G401.6 (cell line): Measurements from ENCODE around the gene BCAS3.

Source experiments
- FAIRE-seq: peaks from 2 replicates; lab custom pipeline; 2012; peaks lifted over from hg19 to GRCh38; lab: Jason Lieb, UNC

The BCAS3 gene

GRCh38 chr17:61411261-61412142, 733.9 kb downstream of the BCAS3 start:
- FAIRE-seq: no peak

- FAIRE-seq: no peak
These were observed 734.6 kb downstream of the BCAS3 start for GRCh38 chr17:61412143-61412859.

DNA sequence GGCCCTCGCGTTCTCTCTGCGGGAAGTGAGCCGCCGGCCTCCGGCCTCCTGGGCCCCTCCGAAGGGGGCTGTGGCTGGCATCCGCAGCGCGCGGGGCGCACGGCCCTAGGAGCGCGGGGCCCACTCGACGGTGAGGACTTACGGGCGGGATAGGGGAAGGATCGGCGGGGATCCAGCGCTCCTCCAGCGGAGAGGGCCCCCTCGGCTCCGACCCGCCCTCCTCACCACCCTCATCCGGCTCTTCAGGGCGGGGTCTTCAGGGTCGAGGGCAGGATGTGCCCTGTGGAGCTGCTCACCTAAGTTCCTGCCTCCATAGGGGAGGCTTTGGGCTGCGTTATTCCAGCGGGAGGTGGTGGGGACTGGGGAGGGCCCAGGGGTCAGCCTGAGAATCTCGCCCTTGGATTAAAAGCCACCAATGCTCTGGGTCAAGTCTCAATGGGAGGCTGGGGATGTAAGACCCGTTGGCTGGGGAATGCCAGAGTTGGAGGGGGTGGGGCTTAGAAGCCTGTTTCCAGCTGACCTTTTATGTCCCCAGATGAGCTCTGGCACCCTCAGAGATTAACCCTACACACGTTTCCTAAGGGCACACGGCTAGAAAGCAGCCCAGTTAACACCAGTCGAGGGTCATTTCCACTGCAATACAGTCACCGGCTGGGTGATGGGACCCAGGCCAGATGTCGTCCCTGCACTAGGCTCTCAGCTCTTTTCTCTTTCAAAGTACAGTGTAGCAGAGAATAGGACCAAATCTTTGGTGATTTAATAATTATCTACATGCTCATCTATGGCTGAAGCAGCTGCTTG, 735.4 kb downstream of the BCAS3 start:
- FAIRE-seq: no peak

GRCh38 chr17:61413661-61414126, 736.0 kb downstream of the BCAS3 start:
- no peak for FAIRE-seq

DNA sequence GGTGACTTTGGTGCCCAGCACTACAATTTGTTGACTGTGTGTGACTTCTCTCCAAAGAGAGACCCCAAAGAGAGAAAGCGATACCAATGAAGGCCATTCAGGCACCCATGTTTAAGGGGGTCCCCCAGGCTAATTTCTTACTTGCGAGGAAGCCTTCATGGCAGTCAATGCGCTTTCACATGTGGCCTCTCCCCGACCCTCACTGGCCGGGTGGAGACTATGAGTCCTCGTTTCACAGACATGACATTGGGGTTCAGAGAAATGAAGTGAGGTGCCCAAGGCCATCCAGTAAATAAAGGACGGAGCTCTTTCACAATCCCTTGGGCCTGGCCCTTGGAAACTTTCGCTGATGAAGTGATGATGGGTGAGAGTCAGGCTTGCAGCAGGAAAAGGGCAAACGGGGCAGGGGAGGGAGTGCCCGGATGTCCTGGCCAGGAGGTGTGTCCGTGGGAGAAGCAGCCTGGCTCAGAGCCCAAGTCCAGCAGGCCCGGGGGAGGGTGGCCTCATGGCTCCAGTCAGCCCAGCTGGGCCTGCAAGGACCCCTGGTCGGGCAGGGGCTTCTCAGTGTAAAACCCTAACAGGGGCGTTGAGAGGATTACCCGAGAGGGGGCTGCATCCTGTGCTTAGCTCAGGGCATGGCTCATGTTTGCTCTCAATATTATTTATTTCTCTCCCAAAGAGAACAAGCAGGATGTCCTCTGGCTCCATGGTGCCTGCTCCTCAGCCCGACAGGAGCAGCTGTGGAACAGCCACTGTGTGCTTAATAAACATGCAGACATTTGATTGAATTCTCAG, 736.7 kb downstream of the BCAS3 start:
- no peak for FAIRE-seq

DNA sequence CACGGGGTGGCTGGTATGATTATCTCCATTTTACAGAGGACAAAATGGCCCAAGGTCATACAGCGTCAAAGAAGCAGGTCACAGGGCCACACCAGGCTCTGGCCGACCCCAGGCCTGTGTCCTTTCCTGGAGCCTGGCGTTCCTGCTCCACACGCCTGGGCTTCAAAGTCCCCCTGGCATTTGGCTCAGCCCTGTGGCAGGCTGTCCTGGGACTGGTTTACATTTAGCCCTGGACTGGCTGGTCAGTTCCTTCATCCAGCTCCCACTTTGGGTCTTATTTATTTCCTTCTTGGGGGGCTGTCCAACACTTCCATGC, 737.2 kb downstream of the BCAS3 start:
- FAIRE-seq: no peak

GRCh38 chr17:61415374-61416210, 737.9 kb downstream of the BCAS3 start:
- no peak for FAIRE-seq

DNA sequence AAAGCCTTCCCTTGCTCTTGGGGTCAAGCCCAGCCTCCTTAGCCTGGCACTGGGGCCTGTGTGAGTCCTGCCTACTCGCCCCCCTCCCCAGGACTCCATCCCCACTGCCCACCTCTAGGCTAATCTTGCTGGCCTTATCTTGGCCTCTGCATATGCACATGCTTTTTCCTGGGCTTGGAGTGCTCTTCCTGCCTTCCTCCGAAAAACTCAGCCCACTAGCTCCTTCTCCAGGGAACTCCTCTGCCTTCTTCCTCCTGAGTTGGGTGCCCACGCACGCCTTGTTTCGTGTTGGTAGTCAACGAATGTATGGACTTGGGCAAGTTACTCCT, 738.5 kb downstream of the BCAS3 start:
- FAIRE-seq: no peak

DNA sequence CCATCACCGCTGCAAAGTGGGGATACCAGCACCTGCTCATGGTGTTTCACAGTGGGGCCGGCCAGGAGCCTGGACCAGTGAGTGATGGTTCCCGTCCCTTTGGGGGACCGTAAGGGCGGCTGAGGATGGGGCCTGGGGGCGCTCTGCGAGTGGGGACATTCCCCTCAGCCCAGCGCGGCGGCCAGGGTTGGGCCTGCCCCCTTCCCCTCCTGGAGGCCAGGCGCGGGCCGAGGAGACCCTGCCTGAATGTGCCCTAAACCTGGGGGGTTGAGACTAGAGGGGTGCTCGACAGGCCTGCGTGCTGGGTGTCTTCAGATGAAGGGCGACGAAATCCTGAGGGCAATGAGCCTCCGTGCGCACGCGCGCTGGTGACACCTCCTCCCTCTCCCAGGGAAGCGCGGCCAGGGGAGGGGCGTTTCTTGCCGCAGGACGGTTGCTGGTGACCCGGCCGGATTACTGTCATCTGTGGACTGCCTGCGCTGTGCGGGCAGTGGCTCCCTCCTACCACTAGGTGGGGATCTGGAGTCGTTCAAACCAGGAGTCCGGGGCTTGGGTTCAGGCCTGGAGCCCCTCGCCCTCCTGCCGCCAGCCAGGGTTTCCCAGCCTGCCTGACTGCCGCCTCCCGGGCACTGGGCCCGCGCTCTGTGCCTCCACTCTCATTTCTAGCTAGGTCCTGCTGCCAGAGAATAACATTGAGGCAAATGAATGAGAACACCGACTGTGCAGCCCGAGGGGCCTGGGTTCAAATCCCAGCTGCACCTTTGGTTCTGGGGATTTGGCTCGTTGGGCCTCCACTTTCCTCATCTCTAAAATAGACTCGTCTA, 739.1 kb downstream of the BCAS3 start:
- FAIRE-seq: no peak

DNA sequence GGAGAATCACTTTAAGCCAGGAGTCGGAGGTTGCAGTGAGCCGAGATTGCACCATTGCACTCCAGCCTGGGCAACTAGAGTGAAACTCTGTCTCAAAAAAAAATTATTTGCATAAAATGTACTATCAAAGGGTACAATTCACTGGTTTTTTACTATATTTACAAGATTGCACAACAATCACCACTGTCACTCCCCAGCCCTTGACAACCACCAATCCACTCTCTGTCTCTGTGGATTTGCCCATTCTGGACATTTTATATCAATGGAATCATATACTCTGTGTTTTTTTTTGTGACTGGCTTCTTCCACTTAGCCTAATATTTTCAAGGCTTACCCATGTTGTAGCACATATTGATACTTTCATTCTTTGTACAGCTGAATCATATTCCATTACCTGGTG, 740.8 kb downstream of the BCAS3 start:
- no peak for FAIRE-seq

- no peak for FAIRE-seq
These were observed 741.9 kb downstream of the BCAS3 start for GRCh38 chr17:61419496-61420046.

DNA sequence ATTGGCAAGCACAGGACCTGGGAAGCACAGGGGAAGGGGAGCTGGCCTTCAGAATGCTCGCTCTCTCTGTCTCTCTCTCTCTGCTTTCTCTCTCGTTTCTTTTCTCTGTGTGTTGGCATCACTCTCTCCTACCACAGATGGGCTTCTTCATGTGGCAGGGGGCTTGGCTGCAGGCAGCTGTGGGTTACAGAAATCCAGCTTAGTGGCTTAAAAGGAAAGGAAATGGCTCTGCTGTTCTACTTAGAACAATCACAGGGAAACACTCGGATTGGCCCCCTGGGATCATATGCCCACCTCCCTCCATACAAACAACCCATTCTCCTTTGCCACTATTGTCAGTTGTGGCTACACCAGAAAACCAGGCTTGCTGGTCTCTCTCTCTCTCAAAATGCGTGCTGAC, 742.4 kb downstream of the BCAS3 start:
- no peak for FAIRE-seq

DNA sequence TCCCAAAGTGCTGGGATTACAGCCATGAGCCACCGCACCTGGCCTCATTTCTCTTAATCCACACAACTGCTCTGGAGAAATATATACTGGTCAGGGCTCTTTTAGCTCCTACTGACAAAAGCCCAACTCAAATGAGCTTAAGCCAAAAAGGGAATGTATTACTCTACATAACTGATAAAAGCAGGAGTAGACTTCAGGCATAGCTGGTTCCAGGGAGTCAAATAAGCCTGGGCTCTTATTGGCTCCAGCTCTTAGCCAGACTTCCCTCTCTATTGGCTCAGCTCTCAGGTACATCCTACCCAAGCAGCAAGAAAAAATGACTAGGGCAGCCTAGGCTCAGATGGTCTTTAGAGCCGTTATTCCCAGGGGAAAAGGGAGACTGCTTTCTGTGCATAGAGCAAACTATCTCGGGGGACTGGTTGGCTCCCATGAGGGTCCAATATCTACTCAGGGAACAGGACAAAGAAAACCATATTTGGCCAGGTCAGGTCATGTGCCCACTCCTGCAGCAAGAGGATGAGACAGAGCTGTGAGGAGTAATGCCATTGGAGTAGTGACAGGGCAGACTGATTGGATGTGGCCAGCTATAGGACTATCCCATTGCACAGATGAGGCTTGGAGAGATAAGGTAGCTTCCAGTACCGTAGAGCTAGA, 743.2 kb downstream of the BCAS3 start:
- no peak for FAIRE-seq

GRCh38 chr17:61421460-61421859, 743.8 kb downstream of the BCAS3 start:
- no peak for FAIRE-seq

DNA sequence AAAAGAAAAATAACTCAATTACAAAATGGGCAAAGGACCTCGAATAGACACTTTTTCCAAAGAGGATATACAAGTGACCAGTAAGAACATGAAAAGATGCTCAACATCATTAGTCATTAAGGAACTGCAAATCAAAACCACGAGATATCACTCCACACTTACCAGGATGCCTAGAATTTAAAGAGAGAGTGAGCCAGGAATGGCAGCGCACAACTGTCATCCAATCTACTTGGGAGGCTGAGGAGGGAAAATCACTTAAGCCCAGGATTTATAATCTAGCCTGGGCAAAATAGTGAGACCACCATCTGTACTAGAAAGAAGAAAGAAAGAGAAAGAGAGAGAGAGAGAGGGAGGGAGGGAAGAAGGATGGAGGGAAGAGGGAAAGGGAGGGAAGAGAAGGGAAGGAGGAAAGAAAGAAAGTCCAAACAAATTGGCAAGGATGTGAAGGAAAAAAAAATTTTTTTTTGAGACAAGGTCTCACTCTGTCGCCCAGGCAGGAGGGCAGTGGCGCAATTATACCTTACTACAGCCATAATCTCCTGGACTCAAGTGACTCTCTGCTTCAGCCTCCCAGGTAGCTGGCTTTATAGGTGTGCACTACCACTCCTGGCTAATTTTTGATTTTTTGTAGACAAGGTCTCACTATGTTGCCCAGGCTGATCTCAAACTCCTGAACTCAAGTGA, 744.6 kb downstream of the BCAS3 start:
- FAIRE-seq: no peak

GRCh38 chr17:61422869-61423268, 745.2 kb downstream of the BCAS3 start:
- FAIRE-seq: no peak

- FAIRE-seq: no peak
These were observed 746.5 kb downstream of the BCAS3 start for GRCh38 chr17:61423967-61424649.
